ENCODE data around the gene ROBO4.

DNA sequence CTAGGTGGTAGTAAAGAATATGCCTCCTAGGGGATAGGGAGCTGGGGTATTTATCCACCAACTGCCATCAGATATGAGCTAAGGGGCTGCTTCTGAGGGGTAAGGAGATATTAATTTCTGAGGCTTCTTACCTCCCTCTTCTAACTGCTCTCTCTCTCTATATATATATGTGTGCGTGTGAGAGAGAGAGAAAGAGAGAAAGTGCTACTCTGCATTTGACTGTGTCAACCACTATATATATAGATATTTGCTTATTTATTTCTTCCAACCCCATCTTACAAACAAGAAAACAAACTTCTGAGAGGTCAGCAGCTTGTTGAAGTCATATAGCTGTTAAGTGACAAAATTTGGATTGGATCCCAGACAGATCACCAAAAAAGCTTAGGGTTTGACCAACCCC, 44.0 kb upstream of the ROBO4 start:
- no peak for TF ChIP-seq POLR2A (IDR thresholded peaks at IDR 0.05)
- TF ChIP-seq, protein P1, sequence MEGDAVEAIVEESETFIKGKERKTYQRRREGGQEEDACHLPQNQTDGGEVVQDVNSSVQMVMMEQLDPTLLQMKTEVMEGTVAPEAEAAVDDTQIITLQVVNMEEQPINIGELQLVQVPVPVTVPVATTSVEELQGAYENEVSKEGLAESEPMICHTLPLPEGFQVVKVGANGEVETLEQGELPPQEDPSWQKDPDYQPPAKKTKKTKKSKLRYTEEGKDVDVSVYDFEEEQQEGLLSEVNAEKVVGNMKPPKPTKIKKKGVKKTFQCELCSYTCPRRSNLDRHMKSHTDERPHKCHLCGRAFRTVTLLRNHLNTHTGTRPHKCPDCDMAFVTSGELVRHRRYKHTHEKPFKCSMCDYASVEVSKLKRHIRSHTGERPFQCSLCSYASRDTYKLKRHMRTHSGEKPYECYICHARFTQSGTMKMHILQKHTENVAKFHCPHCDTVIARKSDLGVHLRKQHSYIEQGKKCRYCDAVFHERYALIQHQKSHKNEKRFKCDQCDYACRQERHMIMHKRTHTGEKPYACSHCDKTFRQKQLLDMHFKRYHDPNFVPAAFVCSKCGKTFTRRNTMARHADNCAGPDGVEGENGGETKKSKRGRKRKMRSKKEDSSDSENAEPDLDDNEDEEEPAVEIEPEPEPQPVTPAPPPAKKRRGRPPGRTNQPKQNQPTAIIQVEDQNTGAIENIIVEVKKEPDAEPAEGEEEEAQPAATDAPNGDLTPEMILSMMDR (IDR thresholded peaks at IDR 0.05): no peak
- no peak for TF ChIP-seq POLR2AphosphoS5 (IDR thresholded peaks at IDR 0.05)
- no peak for TF ChIP-seq EP300 (IDR thresholded peaks at IDR 0.05)

Data from upper lobe of left lung (tissue), 4 donors.